GM19239 (cell line): ENCODE results near the gene CABLES1.
A peak's percentile ranks its signal among the peaks of the same experiment; 100 is the strongest.
"Not testable (repeated sequence)": the region's sequence is repeated elsewhere in the genome, so short reads cannot be mapped to it uniquely, and the experiment has no call there.

Experiments used
- DNase-seq: peaks from one replicate; pipeline ENCODE4 v3.0.0; 2011; ENCODE audit warnings: low spot score; ENCODE audit not compliant: insufficient read length
- FAIRE-seq: peaks from 2 replicates; lab custom pipeline; 2011; peaks lifted over from hg19 to GRCh38; lab: Jason Lieb, UNC

CABLES1 gene

DNA sequence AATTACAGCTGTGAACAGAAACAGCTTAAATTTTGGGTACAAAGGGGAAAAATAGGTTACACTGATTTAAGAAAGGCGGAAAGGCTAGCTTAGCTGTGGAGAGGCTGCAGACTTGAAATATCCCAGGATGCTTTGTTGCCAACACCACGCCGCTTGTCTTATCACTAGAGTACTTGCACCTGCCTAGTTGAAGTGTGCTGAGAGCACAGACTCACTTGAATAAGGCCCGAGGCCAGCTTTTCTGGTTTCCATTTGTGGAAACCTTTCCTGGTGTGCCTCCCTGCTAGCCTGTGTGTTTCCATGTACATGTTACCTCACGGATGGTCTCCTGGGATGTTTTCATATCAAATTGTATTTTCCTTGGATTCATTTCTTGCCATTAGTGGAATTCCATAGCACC lies 3.2 kb downstream of the CABLES1 start:
- no peak for DNase-seq
- FAIRE-seq: no peak

DNA sequence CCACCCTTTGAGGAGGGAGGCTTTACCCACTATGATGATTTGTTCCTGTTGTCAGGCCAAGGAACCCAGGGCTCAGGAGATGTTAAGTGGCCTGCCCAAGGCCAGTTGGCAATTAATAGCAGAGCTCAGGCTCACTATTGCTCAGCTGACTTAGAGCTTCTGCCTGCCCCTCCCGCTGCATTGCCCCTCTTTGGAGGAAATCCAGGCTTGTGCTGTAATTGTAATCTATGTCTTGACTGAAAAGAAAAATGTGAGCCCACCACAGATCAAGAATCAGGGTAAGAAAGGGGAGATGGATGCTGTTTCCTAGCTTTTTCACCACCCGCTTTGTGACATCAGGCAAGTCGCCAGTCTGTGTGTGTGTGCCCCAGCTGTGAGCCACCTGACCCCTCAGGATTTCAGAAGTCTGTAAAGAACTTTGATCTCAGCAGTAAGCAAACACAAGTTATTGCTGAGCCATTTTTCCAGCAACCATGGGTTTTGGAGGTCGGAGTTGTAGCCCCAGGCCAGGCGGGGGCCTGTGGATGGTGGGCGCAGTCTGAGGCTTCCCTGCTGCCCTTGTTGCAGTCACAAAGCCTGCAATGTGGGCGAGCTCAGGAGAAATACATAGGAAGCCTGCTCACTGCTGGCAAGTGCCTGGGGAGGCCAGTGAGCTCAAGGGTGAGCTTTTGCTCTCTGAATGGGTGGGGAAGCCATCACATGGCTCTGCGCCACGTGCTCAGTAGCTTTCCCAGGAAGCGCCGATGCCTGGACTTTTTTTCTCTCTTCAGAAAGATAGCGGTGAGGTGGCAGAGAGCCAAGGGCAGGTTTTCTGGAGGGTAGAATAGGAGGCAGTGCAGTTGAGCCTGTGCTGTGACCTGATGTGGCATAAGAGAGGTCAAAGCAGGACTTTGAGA lies 6.1 kb downstream of the CABLES1 start:
- no peak for FAIRE-seq
- DNase-seq: no peak

DNA sequence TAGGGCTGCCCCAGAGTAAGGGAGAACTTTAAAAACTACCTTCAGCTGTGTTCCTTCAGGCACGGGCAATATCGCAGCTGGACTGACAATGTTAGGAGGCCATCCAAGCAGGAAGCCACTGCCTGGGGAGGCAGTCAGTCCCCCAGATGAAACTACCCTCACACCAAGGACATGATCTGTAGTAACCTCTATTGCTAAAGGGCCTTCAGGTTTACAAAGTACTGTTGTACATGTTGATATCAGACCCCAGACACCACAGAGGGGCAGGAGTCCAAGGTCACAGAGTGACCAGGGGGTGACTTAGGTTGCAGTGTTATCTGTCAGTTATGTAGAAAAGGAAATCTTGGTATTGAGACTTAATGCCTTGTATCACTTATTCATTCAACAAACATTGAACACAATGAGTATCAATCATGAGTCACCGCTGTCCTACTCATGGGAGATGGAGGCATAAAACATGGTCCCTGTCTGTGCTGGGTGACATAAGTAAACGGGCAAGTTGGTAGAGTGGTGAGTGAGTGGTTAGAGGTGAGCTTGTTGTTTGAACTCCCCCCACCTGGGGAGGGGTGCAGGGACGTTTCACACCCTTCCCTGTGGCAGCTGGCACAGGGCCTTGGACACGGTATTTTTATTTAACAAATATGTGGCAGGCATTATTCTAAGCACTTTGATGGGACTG lies 7.1 kb downstream of the CABLES1 start:
- FAIRE-seq (no peak), DNase-seq (no peak)

DNA sequence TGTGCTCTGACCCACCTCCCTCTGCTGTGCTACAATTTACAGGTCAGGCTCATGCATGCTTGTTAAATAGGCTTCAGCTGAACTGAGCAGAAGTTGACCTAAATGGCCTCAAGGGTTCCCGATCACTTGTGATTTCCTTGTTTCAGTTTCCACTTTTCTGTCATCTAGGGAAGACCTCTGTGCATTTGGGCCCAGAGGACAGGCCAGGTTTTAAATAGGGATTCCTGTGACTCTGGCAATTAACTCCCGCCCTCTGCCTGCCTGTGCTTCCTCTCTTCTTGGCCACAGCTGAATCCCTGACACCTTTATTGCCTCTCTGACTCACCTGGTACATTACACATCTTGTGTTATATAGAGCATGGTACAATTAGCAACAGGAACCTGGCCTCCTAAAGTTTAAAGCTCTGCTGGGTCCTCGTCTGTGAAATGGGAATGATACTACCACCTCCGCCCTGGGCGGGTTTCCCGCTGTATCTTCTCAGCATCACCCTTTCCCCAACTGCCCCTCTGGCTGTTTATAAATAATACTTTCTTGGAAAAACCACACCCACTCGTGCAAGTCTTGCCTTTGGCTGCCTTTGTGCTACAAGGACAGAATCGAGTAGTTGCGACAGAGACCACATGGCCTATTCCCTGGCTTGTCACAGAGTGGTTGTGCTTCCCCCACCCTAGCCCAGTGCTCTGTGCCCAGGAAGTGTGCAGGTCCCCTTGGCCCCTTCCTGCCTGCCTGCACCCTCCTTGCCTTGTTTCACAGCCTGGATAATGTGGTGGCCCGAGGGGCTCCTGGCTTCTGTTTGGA lies 7.9 kb downstream of the CABLES1 start:
- DNase-seq: no peak
- FAIRE-seq: peak; percentile 31

DNA sequence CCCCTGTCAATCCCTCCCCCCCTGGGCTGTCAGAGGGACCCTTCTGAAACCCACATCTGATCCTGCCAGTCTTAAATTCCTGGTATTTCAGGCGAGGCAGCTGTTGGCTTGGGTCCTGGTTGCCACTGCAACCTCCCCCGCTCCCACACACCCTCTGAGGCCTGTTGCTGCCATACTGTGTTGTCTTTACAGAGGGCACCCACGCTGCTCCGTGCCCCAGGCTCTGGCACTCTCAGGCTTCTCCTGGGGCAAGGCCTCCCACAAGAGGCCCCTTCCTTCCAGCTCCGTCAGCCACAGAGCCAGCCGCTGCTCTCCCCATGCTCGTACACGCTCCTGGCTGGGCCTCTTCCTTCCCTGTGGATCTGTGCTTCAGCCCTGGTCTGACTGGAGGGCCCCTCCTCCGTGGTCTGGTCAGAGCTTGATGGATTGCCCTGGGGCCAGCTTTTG lies 8.6 kb downstream of the CABLES1 start:
- DNase-seq (no peak), FAIRE-seq (no peak)

DNA sequence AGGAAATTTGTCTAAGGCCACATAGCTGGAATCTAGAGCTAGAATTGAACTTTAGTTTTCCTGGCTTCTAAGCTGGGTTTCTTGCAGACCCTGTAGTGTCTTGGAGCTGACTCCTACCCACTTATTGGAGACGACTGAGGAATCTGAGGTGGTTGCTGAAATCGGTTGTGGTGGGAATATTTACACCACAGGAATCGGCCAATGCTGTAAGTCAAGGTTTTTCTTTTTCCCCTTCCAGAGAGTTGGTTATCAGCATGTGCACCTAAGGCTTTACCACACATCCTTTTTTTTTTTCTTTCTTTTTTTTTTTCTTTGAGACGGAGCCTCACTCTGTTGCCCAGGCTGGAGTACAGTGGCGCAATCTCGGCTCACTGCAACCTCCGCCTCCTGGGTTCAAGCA lies 9.4 kb downstream of the CABLES1 start:
- FAIRE-seq (no peak), DNase-seq (no peak)

DNA sequence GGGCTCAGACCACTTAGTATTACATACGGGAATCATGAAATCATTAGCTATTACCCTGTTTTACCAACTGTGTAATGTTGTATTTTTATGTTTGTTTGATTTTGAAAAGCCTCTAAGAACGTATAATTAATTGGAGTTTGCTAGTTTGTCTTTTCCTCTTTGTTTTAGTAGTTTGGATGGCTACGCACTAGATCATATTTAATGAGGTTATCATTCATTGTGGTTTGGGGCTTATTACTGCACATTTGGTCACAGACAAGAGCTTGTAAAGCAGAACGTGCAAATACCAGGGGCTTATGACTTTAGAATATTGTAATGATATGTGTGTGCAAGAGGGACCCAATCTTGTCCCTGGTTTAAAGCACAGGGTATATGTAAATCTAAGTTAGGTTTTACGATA lies 10.3 kb downstream of the CABLES1 start:
- FAIRE-seq: no peak

DNA sequence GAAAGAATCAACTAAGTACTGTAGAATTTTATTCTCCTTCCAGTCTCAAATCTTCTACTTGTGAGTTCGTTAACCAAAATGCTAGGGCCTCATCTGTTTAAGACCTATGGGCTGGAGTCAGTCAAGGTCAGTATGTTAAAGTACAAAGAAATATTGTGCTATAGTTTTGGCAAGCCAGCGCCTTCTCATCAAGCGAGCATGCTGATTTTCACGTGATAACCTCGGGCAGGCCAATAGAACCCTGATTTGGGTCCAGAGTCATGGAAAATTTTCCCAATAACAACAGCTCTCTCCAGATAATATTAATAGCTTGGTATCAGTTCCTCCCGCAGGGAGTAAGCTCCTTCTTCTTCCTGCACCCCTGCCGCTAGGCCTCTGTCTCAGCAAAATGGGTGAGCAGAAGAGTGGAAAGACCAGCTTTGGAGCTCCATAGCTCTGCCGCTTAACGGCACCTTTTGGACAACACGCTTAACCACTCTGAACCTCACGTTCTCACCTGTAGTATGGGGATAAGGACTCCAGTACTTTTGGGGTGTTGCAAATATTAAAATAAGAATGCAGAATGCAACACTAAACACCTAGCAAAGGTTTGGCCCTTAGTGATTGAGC lies 11.7 kb downstream of the CABLES1 start:
- DNase-seq (no peak), FAIRE-seq (no peak)

More for the DNA sequence above, 10.3 kb downstream of the CABLES1 start:
- no peak for DNase-seq

DNA sequence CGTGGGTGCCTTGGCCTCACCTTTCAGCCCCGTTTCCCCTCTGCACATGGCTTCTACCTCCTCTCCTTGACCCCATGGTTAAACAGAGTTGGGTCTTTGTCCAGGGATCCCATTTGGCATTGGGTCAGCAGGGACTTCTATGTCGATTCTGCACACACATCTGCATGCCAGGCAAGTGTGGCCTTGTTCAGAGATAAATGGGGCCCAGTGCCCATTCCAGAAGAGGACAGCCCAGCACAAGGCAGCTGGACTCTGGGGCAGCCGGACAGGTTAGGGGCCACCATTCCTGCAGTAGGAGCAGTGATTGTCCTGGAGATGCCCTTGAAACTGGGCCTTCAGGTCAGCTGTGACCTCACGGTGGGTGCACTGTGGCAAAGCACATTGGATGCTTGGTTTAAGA lies 13.1 kb downstream of the CABLES1 start:
- no peak for DNase-seq
- no peak for FAIRE-seq

DNA sequence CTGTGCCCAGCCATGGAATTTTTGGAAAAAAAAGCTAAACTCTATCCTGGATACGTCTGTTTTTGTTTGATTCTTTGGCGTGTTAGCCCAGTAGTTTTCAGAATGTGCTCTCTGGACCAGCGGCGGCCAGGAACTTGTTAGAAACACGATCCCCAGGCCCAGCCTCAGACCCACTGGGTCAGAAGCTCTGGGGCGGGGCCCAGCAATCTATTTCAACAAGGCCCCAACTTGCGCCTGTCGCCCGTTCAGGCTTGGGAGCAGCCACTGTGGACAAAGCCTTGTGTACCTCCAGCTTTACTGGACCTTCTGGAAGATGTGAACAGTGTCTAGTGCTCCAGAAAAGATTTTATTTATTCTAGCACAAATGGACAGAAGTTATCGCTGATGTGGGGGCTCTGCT lies 14.3 kb downstream of the CABLES1 start:
- DNase-seq (no peak), FAIRE-seq (no peak)

DNA sequence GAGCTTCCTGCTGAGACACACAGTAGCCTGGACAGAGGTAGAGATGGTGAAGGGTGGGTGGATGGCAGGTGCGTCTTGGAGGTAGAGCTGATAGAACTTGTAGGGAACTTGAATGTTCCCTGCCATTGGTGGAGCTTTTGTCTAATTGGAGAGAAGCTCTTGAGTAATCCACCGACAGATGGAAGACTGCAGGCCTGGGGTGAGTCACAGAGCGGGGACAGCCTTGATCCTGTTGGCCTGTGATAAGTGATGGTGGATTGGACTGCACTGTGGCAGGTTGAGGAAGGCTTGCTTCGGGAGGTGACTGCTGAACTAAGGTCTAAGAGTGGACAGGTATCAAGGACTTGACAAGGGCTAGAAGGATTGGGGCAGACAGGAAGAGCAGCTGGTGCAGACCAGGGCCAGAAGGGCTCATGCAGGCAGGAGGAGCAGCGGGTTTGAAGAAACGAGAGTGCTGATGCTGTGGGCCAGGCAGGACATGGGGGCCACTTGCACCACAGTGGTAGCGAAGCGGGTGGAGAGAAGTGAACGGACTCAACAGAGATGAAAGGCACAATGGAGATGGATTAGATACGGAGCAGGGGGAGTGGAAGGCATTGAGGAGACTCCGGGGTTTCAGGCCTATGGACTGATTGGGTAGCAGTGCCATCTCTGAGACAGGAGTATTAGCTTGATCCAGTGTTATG lies 16.3 kb downstream of the CABLES1 start:
- FAIRE-seq (no peak), DNase-seq (no peak)

DNA sequence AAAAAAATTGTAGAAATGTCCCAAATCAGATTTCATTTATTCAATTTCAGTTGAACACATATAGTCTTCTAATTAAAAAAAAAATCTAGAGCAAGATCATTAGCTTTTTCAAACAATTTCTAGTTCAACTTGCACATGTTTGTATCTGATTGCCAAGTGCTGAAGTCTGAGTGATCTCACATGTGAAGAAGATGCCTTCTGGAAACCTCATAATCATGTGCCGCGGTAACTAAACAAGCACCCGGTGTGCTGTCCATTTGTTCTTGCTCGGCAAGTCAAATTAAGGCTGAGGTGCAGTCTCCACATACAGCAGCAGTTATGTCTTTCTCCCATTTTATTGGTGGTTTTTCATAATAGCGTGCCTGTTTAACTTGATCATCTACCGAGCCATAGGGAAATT lies 18.7 kb downstream of the CABLES1 start:
- FAIRE-seq: no peak

DNA sequence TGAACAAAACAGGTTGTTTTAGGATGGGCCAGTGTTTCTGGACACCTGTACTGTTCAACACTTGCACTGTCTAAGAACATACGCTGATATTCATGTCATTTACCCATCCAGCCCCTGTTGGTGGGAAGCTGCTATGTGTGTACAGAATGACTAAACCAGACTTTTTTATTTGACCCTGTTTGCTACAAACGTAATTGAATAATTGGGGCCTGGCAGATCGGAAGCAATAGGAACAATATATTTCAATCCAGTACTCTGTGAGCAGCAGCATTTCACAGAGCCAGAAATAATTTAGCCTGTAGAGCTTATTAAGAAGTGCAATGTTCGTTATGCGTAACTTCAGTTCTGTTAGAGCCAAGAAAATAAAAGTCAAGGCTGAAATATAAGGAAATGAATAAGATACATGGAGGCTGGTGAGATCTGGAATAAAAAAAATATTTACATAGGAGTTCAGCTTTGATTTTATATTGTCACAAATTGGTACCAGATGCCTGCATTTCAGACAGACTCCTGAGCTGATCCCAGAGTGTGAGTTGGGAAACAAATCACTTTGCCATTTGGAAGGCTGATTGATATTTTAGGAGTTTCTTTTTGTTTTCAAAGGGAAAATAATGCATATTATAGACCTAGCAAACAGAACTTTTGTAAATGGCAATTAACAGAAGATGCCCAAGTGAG lies 19.7 kb downstream of the CABLES1 start:
- DNase-seq (no peak), FAIRE-seq (no peak)

More for the DNA sequence above, 18.7 kb downstream of the CABLES1 start:
- no peak for DNase-seq

DNA sequence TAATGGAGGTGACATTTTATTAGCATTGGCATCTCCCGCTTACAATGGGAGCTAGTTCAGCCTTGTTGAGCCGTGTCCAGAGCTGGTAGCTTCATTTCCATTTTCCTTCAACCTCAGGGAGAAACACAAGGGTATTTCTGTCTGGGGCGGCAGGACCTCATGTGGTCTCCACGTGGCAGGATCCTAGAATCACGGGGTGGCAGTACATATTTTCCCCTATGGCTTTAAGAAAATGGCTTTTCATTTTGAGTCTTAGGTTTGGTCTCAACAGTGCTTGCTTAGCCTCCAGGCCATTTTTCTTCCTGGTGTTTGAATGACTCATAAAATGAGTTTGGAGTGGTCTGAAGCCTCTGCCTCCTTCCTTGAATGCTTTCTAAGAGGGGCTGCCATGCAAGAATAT lies 20.3 kb downstream of the CABLES1 start:
- DNase-seq: no peak
- FAIRE-seq: no peak

DNA sequence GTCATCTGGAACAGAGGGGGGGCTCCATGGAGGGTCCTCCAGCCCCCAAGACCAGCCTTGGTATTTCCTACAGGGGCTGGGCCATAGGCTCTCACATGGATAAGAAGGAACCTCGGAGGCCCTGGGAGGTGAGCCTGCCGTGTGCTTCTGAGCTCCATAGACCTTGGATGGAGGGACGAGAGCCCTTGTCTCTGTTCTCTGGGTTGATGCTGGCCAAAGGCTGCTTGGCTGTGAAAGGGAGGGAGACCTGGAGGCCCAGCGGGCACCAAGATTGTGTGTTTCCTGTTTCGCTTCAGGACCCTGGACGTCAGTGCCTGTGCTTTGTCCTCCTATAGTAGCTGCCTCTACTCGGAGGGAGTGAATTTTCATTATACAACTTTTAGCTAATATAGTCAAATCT lies 20.8 kb downstream of the CABLES1 start:
- no peak for DNase-seq
- no peak for FAIRE-seq

DNA sequence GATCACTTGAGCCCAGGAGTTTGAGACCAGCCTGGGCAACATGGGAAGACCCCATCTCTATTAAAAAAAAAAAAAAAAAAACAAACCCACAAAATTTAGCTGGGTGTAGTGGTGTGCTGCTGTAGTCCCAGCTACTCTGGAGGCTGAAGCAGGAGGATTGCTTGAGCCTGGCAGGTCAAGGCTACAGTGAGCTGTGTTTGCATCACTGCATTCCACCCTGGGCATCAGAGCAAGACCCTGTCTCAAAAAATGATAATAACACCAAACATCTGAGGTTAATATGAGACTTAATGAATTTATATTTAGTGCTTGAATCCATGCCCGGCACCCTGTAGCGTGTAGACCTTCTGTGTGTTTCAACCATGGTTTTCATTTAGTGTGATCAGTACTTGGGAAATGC lies 22.8 kb downstream of the CABLES1 start:
- DNase-seq (no peak), FAIRE-seq (no peak)

DNA sequence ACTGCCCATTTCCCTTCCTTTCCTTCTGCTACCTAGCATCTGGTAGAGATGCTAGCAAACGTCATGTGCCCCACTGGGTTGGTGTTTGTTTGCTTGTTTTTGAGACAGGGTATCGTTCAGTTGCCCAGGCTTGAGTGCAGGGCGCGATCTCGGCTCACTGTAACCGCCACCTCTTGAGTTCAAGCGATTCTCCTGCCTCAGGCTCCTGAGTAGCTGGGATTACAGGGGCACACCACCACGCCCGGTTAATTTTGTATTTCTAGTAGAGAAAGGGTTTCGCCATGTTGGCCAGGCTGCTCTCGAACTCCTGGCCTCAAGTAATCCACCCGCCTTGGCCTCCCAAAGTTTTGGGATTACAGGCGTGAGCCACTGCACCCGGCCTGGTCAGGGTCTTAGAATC lies 23.6 kb downstream of the CABLES1 start:
- not testable (repeated sequence) for FAIRE-seq, DNase-seq

DNA sequence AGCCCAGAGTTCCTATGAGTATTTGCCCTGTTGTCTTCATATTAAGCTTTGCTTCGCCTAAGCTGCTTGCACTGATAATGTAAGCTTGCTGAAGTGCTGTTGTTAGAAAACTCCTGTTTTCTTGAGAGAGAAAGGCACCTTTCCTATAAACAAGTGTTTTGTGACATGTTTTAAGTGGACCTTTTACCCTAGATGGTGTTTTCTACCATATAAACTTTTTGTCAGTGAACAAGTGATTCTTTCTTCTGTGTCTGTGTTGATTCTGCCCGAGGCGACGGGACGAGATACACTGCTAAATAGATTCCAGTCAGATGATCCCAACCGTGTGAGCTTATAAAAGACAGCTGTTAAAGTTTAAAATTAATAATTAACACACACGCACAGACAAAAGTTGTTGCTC lies 24.1 kb downstream of the CABLES1 start:
- FAIRE-seq (peak; percentile 33), DNase-seq (no peak)

DNA sequence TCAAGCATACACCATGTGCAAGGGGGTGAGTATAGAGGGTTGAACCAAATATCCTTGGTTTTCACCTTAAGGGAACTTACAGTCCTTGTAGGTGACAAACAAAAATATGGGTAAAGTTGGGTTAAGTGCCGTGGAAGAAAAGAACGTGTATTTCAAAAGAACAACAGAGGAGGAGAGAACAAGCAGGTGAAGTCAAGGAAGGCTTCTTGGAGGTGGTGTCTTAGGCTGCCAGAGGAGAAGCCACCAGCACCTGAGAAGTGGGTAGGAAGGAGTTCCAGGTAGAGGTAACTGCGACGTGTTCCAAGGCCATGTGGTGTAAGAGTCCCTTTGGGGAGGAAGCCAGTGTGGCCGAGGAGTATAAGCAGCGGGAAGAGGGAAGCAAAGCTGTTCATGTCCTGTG lies 27.2 kb downstream of the CABLES1 start:
- FAIRE-seq (no peak), DNase-seq (no peak)
